HEK293T (cell line): ENCODE results near the gene PTH.

ENCODE experiments used
- CTBP1 ChIP-seq: fragments of 450-650 bp; IDR thresholded peaks from 2 replicates; pipeline ENCODE4 v1.6.1; 2016; ENCODE audit warnings: borderline replicate concordance
- FOXA1 ChIP-seq: fragments of 450-650 bp; IDR thresholded peaks from 2 replicates; pipeline ENCODE4 v1.6.1; 2016; ENCODE audit warnings: mild to moderate bottlenecking
- HDGF ChIP-seq: fragments of 450-650 bp; IDR thresholded peaks from 2 replicates; pipeline ENCODE4 v1.6.1; 2017; ENCODE audit warnings: antibody characterized with exemption, borderline replicate concordance
- L3MBTL2 ChIP-seq: fragments of 450-650 bp; conservative IDR thresholded peaks from 2 replicates; pipeline ENCODE4 v1.6.1; 2016; ENCODE audit warnings: mild to moderate bottlenecking
- SUZ12 ChIP-seq: fragments of 450-650 bp; IDR thresholded peaks from 2 replicates; pipeline ENCODE4 v1.6.1; 2016; ENCODE audit warnings: mild to moderate bottlenecking

GRCh38 chr11:13448876-13449275, 46.9 kb downstream of the PTH start:
- no peak for TF ChIP-seq CTBP1
- TF ChIP-seq SUZ12: no peak
- no peak for TF ChIP-seq L3MBTL2
- no peak for TF ChIP-seq FOXA1
- no peak for TF ChIP-seq HDGF
